Middle frontal gyrus (tissue), 1 donor: ENCODE results near the gene SH3RF1.

Source experiments
- DNase-seq: peaks from one replicate; pipeline ENCODE4 v3.0.0-alpha.2; 2015; ENCODE audit warnings: low spot score; ENCODE audit errors: extremely low spot score

The SH3RF1 gene

GRCh38 chr4:169167957-169168858, 102.5 kb downstream of the SH3RF1 start:
- DNase-seq, result no peak

- DNase-seq, result no peak
These were observed 105.9 kb downstream of the SH3RF1 start for GRCh38 chr4:169164669-169165415.

GRCh38 chr4:169163947-169164668, 106.6 kb downstream of the SH3RF1 start:
- DNase-seq, result no peak

GRCh38 chr4:169163495-169163894, 107.3 kb downstream of the SH3RF1 start:
- no peak for DNase-seq

- DNase-seq, result no peak
These were observed 109.9 kb downstream of the SH3RF1 start for GRCh38 chr4:169160825-169161224.

- no peak for DNase-seq
These were observed 111.1 kb downstream of the SH3RF1 start for GRCh38 chr4:169159624-169160171.

GRCh38 chr4:169158861-169159260, 111.9 kb downstream of the SH3RF1 start:
- DNase-seq, result no peak

GRCh38 chr4:169158046-169158445, 112.7 kb downstream of the SH3RF1 start:
- no peak for DNase-seq

GRCh38 chr4:169156392-169156791, 114.4 kb downstream of the SH3RF1 start:
- DNase-seq, result no peak

GRCh38 chr4:169154121-169154520, 116.6 kb downstream of the SH3RF1 start:
- no peak for DNase-seq

- no peak for DNase-seq
These were observed 117.2 kb downstream of the SH3RF1 start for GRCh38 chr4:169153481-169154087.

GRCh38 chr4:169152899-169153298, 117.9 kb downstream of the SH3RF1 start:
- DNase-seq, result no peak

- no peak for DNase-seq
These were observed 118.7 kb downstream of the SH3RF1 start for GRCh38 chr4:169152098-169152497.

- no peak for DNase-seq
These were observed 119.1 kb downstream of the SH3RF1 start for GRCh38 chr4:169151671-169152070.

GRCh38 chr4:169150806-169151205, 120.0 kb downstream of the SH3RF1 start:
- no peak for DNase-seq

GRCh38 chr4:169148885-169149284, 121.9 kb downstream of the SH3RF1 start:
- no peak for DNase-seq

GRCh38 chr4:169147191-169147590, 123.6 kb downstream of the SH3RF1 start:
- no peak for DNase-seq

GRCh38 chr4:169144061-169144600, 126.6 kb downstream of the SH3RF1 start:
- DNase-seq, result no peak

GRCh38 chr4:169143335-169143734, 127.4 kb downstream of the SH3RF1 start:
- no peak for DNase-seq

GRCh38 chr4:169142906-169143305, 127.8 kb downstream of the SH3RF1 start:
- no peak for DNase-seq

GRCh38 chr4:169142391-169142790, 128.4 kb downstream of the SH3RF1 start:
- DNase-seq, result no peak
